ENCODE results near the gene ZNF350. TPM values are rescaled to one million over a fixed set of nuclear protein-coding genes. Genes with fewer than 3 reads are reported as not detected.
"Not testable (repeated sequence)": the region's sequence is repeated elsewhere in the genome, so short reads cannot be mapped to it uniquely, and the experiment has no call there.

Gene ZNF350
- total RNA-seq, 2 experiments from 2014 or later: 14.0 to 15.9 TPM

DNA sequence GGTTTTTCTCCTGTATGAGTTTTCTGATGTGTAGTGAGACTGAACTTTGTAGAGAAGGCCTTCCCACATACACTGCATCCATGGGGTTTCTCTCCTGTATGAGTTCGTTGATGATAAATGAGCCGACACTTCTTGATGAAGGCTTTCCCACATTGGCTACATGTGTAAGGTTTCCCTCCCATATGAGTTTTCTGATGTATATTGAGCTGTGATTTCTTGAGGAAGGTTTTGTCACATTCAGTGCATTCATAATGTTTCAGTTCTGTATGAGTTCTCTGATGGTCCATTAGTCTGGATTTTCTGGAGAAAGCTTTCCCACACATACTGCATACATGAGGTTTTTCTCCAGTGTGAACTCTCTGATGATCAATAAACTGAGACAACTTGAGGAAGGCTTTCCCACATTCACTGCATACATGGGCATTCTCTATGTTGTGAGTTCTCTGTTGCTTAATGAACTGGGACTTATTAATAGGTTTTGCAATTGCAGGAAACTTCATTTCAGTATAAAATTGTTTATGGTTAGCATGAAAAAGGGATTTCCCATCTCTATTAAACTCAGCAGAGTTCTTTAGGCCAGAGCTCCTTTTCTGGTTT is 7.5 kb upstream of the ZNF350 start:
- Mint-ChIP-seq H3K36me3 (ENCODE audit: low read depth) (peaks cover 75% of the 10 kb centered on the region), H3K27ac (no peak overlapping the region), H3K27me3 (no peaks in the 10 kb centered on the region), H3K4me3 (no peak overlapping the region), H3K9me3 (peaks cover 68% of the 10 kb centered on the region), H3K4me1 (no peaks in the 10 kb centered on the region)
- no peak for DNase-seq
- CTCF ChIA-PET: no interaction called here
- POLR2A ChIA-PET: no interaction called here

DNA sequence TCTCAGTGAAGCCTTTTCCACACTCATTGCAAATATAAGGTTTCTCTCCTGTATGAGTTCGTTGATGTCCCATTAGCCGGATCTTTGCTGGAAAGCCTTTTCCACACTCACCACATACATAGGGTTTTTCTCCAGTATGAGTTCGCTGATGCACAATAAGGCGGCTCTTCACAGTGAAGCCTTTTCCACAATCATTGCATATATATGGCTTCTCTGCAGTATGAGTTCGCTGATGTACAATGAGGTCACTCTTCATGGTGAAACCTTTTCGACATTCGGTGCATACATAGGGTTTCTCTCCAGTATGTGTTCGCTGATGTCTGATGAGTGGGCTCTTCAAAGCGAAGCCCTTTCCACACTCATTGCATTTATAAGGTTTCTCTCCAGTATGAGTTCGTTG is 6.8 kb upstream of the ZNF350 start:
- Mint-ChIP-seq H3K27me3 (no peaks in the 10 kb centered on the region), H3K4me3 (no peak overlapping the region), H3K9me3 (peaks cover 73% of the 10 kb centered on the region), H3K36me3 (ENCODE audit: low read depth) (peaks cover 74% of the 10 kb centered on the region), H3K4me1 (peaks cover 2% of the 10 kb centered on the region), H3K27ac (no peak overlapping the region)
- ChIA-PET CTCF (no interaction called here), POLR2A (no interaction called here)
- no peak for DNase-seq

DNA sequence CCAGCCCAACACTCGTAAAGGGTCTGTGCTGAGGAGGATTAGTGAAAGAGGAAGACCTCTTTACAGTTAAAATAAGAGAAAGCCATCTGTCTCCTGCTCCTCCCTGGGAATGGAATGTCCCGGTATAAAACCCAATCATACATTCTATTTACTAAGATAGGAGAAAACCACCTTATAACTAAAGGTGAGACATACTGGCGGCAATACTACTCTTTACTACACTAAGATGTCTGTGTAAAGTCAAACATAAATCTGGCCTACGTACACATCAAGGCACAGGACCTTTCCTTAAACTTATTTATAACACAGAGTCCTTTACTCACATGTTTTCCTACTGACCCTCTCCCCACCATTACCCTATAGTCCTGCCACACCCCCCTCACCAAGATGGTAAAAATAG is 3.3 kb downstream of the ZNF350 start:
- ChIA-PET POLR2A (no interaction called here), CTCF (no interaction called here)
- Mint-ChIP-seq H3K4me1 (peaks cover 16% of the 10 kb centered on the region), H3K9me3 (peaks cover 68% of the 10 kb centered on the region), H3K27me3 (no peaks in the 10 kb centered on the region), H3K27ac (no peak overlapping the region), H3K4me3 (no peak overlapping the region), H3K36me3 (ENCODE audit: low read depth) (peaks cover 84% of the 10 kb centered on the region)
- DNase-seq: no peak

DNA sequence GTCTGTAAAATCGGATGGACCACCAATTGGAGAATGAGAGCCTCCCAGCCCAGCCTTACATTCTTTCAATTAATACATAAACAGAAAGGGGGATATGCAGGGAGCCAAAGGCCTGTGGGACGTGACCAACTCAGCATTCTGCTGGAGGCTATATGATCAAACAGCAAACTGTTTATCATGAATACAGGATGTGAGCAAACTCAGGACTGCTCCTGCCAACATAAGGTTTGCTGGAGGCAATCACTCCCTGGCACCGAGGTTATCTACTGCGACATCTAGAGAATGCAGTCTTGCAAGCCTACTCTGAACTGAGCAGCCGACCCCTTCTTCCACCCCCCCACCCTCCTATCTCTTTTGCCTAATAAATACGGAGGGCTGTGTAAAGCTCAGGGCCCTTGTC is 5.7 kb downstream of the ZNF350 start:
- H3K27ac Mint-ChIP-seq, POLR2A ChIA-PET, H3K4me1 Mint-ChIP-seq, CTCF ChIA-PET, H3K27me3 Mint-ChIP-seq, H3K4me3 Mint-ChIP-seq, DNase-seq: not testable (repeated sequence)
- Mint-ChIP-seq H3K36me3 (ENCODE audit: low read depth) (peaks cover 88% of the 10 kb centered on the region), H3K9me3 (peaks cover 76% of the 10 kb centered on the region)

DNA sequence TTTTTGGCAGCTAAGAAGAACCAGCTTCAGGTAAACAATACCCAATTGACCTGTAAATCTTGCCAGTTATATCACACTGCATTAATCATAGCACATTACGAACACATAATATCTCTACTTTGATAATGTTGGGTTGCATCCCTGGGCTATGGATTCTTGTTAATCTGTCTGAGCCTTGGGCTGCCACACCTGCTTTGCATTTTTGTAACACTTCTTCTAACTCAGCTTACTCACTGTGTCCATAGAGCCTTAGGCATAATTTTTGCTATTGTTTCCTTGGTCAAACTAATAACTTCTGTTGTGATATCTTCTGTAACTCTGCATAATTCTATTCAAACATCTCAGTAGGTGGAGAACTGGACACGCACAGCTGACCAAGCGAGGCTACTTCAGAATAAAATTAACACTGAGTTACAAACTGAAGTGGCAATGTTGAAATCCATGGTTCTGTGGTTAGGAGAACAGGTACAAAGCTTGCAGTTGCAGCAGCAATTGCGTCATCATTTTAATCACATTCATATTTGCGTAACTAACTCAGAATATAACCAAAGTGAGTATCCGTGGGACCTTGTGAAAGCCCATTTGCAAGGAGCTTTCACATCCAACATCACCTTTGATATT is 6.4 kb downstream of the ZNF350 start:
- DNase-seq: no peak
- ChIA-PET POLR2A (no interaction called here), CTCF (no interaction called here)
- no peak overlapping the region for H3K27ac Mint-ChIP-seq
- peaks cover 4% of the 10 kb centered on the region for H3K4me1 Mint-ChIP-seq
- no peaks in the 10 kb centered on the region for H3K27me3 Mint-ChIP-seq
- H3K36me3 Mint-ChIP-seq (ENCODE audit: low read depth): peaks cover 84% of the 10 kb centered on the region
- no peak overlapping the region for H3K4me3 Mint-ChIP-seq
- peaks cover 73% of the 10 kb centered on the region for H3K9me3 Mint-ChIP-seq

GRCh38 chr19:51978882-51979281 is 7.8 kb downstream of the ZNF350 start:
- Mint-ChIP-seq H3K27me3 (no peaks in the 10 kb centered on the region), H3K27ac (no peak overlapping the region), H3K9me3 (peaks cover 74% of the 10 kb centered on the region), H3K4me3 (no peak overlapping the region), H3K36me3 (ENCODE audit: low read depth) (peaks cover 89% of the 10 kb centered on the region), H3K4me1 (no peaks in the 10 kb centered on the region)
- POLR2A ChIA-PET: no interaction called here
- CTCF ChIA-PET: no interaction called here
- no peak for DNase-seq

DNA sequence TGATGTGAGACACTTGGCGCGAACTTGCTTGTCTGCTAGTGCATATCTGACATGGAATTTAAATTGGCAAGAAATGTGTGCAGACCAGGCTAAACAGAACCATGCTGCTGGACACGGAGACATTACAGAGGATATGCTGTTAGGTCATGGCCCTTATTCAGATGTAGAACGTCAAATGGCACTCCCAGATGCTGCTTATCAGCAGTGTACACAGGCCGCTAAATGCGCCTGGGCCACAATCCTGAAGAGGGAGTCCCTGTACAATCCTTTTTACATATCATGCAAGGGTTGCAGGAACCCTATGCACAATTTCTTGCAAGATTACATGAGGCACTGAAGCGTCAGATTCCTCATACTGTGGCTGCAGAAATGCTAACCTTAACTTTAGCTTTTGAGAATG is 9.3 kb downstream of the ZNF350 start:
- peaks cover 90% of the 10 kb centered on the region for H3K36me3 Mint-ChIP-seq (ENCODE audit: low read depth)
- H3K4me3 Mint-ChIP-seq: no peak overlapping the region
- no peaks in the 10 kb centered on the region for H3K4me1 Mint-ChIP-seq
- no peaks in the 10 kb centered on the region for H3K27me3 Mint-ChIP-seq
- DNase-seq: no peak
- no peak overlapping the region for H3K27ac Mint-ChIP-seq
- ChIA-PET CTCF (no interaction called here), POLR2A (no interaction called here)
- peaks cover 69% of the 10 kb centered on the region for H3K9me3 Mint-ChIP-seq

- Mint-ChIP-seq H3K4me3 (no peak overlapping the region), H3K9me3 (peaks cover 70% of the 10 kb centered on the region), H3K4me1 (no peaks in the 10 kb centered on the region), H3K27ac (no peak overlapping the region), H3K36me3 (ENCODE audit: low read depth) (peaks cover 91% of the 10 kb centered on the region), H3K27me3 (no peaks in the 10 kb centered on the region)
- CTCF ChIA-PET: no interaction called here
- POLR2A ChIA-PET: no interaction called here
- DNase-seq: no peak
These were observed 9.8 kb downstream of the ZNF350 start for GRCh38 chr19:51976852-51977251.

GRCh38 chr19:51975787-51976186 is 10.9 kb downstream of the ZNF350 start:
- POLR2A ChIA-PET, H3K4me3 Mint-ChIP-seq, CTCF ChIA-PET, H3K27ac Mint-ChIP-seq, H3K27me3 Mint-ChIP-seq, H3K4me1 Mint-ChIP-seq, DNase-seq: not testable (repeated sequence)
- Mint-ChIP-seq H3K36me3 (ENCODE audit: low read depth) (peaks cover 92% of the 10 kb centered on the region), H3K9me3 (peaks cover 71% of the 10 kb centered on the region)

GRCh38 chr19:51971624-51972023 is 15.0 kb downstream of the ZNF350 start:
- Mint-ChIP-seq H3K27me3 (no peaks in the 10 kb centered on the region), H3K4me1 (no peaks in the 10 kb centered on the region), H3K36me3 (ENCODE audit: low read depth) (peaks cover 85% of the 10 kb centered on the region), H3K9me3 (peaks cover 66% of the 10 kb centered on the region), H3K27ac (no peak overlapping the region), H3K4me3 (no peak overlapping the region)
- POLR2A ChIA-PET: no interaction called here
- CTCF ChIA-PET: interaction anchor here (0.6 kb wide), 1 partner anchor 1391 kb away, joined by 3 read pairs; no protein-coding TSS in a partner anchor
- DNase-seq: no peak

DNA sequence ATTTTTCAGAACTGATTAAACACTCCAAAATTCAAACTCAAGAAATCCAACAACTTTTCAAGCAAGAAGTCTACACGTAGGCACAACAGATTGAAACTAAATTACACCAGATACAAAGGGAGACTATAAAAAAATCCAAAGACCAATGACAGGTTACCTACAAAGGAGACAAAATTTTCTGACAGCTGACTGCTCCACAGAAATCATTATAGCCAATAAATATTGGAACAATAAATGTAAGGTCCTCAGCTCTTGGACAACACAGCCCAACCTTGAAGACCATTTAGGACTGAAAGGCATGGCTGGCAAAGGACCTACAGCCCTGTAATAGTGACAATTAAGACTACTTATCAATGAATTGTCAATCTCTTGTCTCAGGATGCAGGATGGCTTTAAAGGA is 15.9 kb downstream of the ZNF350 start:
- ChIA-PET CTCF (no interaction called here), POLR2A (no interaction called here)
- H3K27ac Mint-ChIP-seq: no peak overlapping the region
- peaks cover 88% of the 10 kb centered on the region for H3K36me3 Mint-ChIP-seq (ENCODE audit: low read depth)
- H3K9me3 Mint-ChIP-seq: peaks cover 64% of the 10 kb centered on the region
- no peak for DNase-seq
- no peaks in the 10 kb centered on the region for H3K27me3 Mint-ChIP-seq
- H3K4me3 Mint-ChIP-seq: no peak overlapping the region
- H3K4me1 Mint-ChIP-seq: no peaks in the 10 kb centered on the region

- H3K9me3 Mint-ChIP-seq: peaks cover 69% of the 10 kb centered on the region
- CTCF ChIA-PET: no interaction called here
These were observed 21.1 kb downstream of the ZNF350 start for GRCh38 chr19:51965583-51965982.

DNA sequence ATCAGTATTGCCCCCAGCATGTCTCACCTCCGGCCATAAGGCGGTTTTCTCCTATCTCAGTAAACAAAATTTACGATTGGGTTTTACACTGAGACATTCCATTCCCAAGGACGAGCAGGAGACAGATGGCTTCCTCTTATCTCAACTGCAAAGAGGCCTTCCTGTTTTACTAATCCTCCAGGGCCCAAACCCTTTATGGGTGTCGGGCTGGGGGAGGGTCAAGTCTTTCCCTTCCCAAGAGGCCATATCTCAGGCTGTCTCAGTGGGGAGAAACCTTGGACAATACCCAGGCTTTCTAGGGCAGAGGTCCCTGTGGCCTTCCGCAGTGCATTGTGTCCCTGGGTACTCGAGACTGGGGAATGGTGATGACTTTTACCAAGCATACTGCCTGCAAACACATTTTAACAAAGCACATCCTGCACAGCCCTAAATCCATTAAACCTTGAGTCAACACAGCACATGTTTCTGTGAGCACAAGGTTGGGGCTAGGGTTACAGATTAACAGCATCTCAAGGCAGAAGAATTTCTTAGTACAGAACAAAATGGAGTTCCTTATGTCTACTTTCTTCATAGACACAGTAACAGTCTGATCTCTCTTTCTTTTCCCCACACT is 25.9 kb downstream of the ZNF350 start:
- H3K27ac Mint-ChIP-seq, DNase-seq, H3K27me3 Mint-ChIP-seq, CTCF ChIA-PET, POLR2A ChIA-PET, H3K4me3 Mint-ChIP-seq, H3K4me1 Mint-ChIP-seq: not testable (repeated sequence)
- peaks cover 40% of the 10 kb centered on the region for H3K36me3 Mint-ChIP-seq (ENCODE audit: low read depth)
- H3K9me3 Mint-ChIP-seq: peaks cover 68% of the 10 kb centered on the region

More at GRCh38 chr19:51965583-51965982, 21.1 kb downstream of the ZNF350 start:
- POLR2A ChIA-PET: no interaction called here
- DNase-seq: no peak
- no peak overlapping the region for H3K4me3 Mint-ChIP-seq
- H3K27ac Mint-ChIP-seq: no peak overlapping the region
- H3K4me1 Mint-ChIP-seq: no peaks in the 10 kb centered on the region
- H3K36me3 Mint-ChIP-seq (ENCODE audit: low read depth): peaks cover 77% of the 10 kb centered on the region
- H3K27me3 Mint-ChIP-seq: no peaks in the 10 kb centered on the region

DNA sequence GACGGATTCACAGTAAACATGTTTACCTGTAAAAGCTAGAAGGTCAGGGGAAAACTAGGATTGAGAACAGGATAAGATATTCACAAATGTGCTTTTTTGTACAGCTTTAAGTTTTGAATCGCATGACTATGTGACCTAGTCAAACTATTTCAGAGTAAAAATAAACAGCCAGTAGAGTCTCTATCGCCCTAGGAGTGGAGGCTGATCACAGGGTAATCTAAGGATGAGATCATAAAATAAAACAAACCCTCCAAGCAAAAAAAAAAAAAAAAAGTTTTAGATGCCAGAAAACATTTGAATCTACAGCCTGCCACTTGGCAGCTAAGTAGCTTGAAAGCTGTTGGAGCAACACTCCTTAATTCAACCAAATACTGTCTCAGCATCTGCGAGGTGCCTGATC is 26.8 kb downstream of the ZNF350 start:
- Mint-ChIP-seq H3K27ac (no peak overlapping the region), H3K27me3 (no peaks in the 10 kb centered on the region), H3K9me3 (peaks cover 63% of the 10 kb centered on the region), H3K4me1 (no peaks in the 10 kb centered on the region), H3K4me3 (no peak overlapping the region), H3K36me3 (ENCODE audit: low read depth) (peaks cover 31% of the 10 kb centered on the region)
- POLR2A ChIA-PET: no interaction called here
- no peak for DNase-seq
- CTCF ChIA-PET: no interaction called here

All from activated CD4-positive, alpha-beta memory T cell treated with anti-CD3 and anti-CD28 coated beads, Interleukin-2, amount 10 ng/mL, durations not matched to agents 7 days and 5 days (primary cell).